HG03520 (cell line): ENCODE data around the gene PRL.

Experiments
- ATAC-seq: cut with Tn5 transposase; IDR thresholded peaks from one replicate; pipeline ENCODE4 v1.9.1; 2021; ENCODE audit warnings: mild to moderate bottlenecking, moderate library complexity; ENCODE audit not compliant: unreplicated experiment

The PRL gene

DNA sequence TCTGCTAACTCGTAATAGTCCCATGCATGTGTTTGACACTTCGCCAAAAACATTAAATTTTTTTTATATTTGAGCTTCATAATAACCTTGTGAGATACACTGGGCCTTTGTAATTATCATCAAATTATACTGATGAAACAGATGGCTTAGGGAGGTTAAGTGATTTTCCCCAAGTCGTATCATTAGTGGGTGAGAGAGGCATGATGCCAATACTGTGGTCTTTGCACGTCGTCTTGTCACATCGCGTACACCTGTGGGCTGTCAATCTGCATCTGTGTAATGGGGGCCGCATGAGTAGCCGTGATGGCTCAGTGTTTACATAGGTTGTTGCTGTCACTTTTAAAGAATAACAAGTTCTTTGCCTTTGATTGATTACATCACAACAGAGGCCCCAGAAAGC, 1.7 kb downstream of the PRL start:
- ATAC-seq: no peak

DNA sequence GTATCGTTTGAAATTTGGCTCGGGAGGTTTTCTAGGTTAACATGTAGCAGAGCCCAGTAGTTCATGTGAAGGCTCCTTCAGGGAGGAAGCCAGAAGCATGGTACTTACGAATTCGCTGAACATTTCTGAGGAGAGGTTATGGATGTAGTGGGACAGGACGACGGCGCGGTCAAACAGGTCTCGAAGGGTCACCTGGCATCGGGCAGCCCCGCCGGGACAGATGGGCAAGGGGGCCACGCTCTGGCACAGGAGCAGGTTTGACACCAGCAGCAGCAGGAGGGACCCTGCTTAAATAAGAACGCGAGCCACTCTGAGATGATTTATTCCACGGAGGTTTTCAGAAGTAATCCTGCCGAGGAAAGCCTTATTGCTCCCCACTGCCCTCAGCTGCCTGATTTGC, 2.5 kb downstream of the PRL start:
- ATAC-seq: no peak

DNA sequence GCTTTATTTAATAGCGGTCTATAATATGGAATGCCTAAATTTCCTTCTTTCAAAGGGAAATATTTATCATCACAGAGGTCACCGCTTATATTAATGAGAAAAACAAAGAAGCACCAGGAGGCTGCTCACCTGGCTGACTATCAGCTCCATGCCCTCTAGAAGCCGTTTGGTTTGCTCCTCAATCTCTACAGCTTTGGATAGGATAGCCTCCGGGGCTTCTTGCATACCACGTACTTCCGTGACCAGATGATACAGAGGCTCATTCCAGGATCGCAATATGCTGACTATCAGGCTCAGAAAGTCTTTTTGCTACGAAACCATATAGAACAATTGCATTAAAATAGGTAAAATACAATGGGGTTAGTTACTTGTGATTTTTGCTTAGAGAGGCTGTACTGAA, 6.8 kb downstream of the PRL start:
- no peak for ATAC-seq

- ATAC-seq: no peak
Observed at GRCh38 chr6:22288721-22289120, 8.1 kb downstream of the PRL start.

GRCh38 chr6:22284666-22285065, 12.2 kb downstream of the PRL start:
- ATAC-seq: no peak

GRCh38 chr6:22281341-22282085, 15.3 kb downstream of the PRL start:
- ATAC-seq: no peak

- no peak for ATAC-seq
Observed at GRCh38 chr6:22279427-22279826, 17.4 kb downstream of the PRL start.

DNA sequence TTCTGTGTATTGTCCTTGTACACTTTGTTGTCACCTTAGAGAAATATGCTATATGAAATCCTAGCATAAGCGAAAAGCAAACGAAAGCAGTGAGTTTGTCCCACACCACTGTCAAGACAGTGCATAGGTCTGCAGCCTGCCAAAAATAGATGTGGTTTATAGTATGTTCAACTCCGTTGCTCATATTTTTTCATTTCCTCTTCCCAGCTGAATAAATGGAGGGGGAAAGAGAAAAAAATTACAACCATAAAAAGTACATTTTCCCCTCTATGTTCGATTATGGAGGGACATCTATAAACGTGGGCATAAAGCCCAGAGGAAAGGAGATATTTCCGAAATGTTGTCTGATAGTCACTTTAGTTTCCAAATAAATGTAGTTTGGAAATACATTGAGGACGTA, 25.8 kb downstream of the PRL start:
- peak; percentile 53 for ATAC-seq

DNA sequence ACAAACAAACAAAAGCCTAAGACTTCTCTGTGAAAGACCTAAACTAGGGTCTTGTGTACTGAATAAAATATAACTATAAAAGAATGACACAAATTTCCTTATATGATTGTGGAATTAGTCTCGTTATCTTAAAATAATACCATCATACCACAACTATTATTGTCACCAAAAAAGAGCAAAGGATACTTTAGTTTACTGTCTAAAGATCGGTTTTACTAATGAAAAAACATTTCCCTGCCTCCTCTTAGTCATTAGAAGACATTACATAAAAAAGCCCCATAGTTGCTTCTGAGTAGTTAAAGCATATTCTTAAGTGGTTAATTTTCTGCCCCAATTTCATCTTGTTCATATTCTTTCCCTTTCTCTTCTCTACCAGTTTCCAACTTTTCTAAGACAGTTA, 33.1 kb downstream of the PRL start:
- no peak for ATAC-seq

DNA sequence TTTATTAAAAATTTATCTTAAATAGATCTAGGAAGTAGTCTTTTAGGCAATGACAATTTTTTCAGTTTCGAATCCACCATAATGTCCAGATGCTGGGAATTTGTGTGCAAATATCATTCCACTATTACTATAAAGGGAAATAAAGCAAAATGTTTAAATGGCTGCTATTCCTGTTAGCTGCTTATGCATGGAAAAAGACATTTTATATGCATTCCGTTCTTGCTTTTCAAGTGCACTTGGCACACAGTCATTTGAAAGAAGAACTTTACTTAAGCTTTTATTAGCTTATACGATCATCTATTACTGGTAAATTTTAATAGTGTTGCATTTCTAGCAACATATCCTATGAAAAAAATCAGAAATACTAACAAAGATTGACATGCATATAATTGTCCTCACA, 42.0 kb downstream of the PRL start:
- ATAC-seq: no peak

- ATAC-seq: no peak
Observed at GRCh38 chr6:22253955-22254655, 42.7 kb downstream of the PRL start.

- ATAC-seq: no peak
Observed at GRCh38 chr6:22251348-22251747, 45.5 kb downstream of the PRL start.

GRCh38 chr6:22250486-22250885, 46.4 kb downstream of the PRL start:
- no peak for ATAC-seq

DNA sequence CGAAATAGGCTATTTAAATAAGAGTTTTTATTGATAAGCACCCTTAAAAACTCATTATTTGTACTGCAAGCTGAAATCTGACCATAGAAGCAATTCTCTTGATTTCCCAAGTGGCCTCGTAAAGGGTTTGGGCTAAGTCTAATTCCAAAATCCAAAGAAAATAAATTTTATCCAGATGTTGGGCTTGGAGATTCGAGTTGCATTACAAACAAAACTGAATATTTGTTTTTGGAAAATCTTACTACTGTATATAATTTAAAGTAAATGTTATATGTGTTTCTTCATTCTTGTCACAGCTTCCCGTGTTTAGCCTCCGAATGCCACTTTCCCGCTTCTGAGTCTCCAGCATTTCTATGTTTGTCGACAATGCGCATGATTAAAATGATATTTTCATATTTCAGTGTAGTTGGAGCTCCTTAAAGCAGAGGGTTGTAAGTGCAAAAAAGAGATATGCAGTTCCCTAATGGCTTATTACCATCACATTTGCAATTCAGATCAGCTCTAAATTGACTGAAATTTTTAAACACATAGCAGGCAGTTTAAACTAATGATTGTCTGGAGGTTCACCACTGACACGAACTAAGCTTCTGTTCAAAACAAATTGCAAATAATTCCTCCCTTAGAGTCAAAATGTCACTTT, 47.0 kb downstream of the PRL start:
- no peak for ATAC-seq

DNA sequence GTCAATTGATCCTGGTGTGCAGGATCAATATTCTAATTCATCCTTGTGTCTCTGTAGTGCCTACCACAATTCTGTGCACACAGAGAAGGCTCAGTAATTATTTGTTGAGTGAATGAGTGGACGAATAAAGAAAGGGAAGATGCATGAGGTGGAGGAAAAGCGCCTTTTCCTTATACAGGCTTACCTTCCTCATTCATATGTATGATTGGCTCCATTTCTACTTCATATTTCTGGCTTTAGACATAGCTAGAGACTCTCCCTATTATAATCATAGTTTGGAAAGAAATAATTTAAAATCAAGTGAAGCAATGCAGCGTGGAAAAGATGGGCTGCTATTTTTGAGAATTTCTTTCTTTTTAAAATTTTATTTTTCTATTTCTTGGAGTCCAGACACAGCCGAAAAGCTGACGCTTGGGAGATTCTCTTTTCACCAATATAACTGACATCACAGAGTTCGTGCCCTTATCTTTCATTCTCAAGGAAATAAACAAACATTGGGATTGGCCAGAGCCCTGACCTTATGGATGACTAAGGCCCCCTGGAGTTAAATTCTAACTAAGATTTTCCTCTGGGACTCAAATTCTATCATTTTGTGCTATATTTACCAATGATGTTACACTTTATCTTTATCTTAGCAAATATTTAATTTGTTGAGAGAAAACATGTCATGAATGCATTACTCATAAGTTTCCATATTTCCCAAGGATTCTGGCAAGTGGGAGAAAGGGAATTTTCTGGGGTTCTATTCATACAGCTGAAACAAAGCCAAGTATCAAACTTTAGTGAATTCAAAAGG, 48.1 kb downstream of the PRL start:
- no peak for ATAC-seq

GRCh38 chr6:22247916-22248482, 48.8 kb downstream of the PRL start:
- ATAC-seq: no peak

GRCh38 chr6:22240025-22240424, 56.8 kb downstream of the PRL start:
- ATAC-seq: no peak

DNA sequence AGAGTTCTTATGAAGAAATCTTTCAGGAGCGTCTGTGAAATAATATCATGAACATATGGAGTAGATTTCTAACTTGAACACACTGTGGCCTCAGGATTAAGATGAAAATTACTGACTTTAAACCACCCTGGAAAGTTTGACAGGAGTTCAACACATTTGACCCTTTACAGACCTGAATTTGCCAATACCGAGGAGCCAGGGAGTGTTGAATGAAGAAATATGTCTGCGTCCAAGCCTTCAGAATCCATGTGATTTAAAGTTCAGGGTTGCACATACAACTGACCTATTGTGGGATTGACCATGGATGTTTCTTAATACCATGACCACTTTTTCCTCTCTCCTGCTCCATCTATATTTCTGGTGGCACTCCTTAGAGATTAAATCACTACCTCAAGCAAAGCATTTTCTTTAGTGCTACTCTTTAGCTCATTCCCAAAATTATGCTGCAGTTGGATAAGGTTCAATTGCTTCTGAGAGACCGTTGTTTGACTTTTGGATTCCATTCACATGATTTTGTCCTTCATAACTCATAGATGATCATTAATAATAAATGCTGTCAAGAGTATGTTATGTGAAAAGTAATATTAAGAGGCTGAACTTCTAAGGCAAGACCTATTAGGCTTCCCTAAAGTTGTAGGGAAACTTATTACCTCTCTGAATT, 57.4 kb downstream of the PRL start:
- no peak for ATAC-seq

DNA sequence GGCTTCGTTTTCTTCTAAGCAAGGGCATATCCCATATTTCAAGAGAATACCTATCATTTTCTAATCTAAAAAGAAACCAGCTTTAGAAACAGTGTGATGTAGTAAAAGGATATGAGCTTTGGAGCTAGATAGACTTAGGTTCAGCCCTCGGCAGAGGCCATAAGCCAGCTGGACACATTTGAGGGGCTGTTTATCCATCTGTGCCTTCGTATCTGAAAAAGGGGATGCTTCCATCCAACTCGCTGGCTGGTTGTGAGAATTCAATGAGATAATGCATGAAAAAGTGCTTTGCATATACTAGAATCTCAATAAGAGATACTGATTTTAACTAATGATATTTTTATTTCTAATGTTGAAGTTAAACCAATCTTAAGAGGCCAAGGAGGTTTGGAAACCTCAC, 58.0 kb downstream of the PRL start:
- no peak for ATAC-seq

- ATAC-seq: no peak
Observed at GRCh38 chr6:22237526-22237925, 59.3 kb downstream of the PRL start.
